CD4-positive, CD25-positive, alpha-beta regulatory T cell (primary cell): ENCODE results near the gene LCN6. TPM values are rescaled to one million over a fixed set of nuclear protein-coding genes. Genes with fewer than 3 reads are reported as not detected.

Experiments used
- ATAC-seq, 2 donors: fragments of 150-1000 bp; cut with Tn5 transposase; one replicate each; pipeline ENCODE4 v1.10.0; 2021; ENCODE audit warnings: low read depth in 2 of 2, moderate number of reproducible peaks in 2 of 2, moderate library complexity in 1 of 2
- DNase-seq, 3 donors: peaks; one replicate each; pipeline versions ENCODE4 v3.0.0 to v3.0.0-alpha.2; 2012 to 2022; ENCODE audit warnings: mixed read lengths in 1 of 3
- H3K27ac ChIP-seq: one replicate; pipeline ENCODE4 v1.7.0; 2013; ENCODE audit warnings: mild to moderate bottlenecking, low read length; ENCODE audit not compliant: insufficient read depth, poor library complexity, severe bottlenecking
- H3K27me3 ChIP-seq: one replicate; pipeline ENCODE4 v1.7.0; 2013; ENCODE audit warnings: low read length; ENCODE audit not compliant: control insufficient read depth, insufficient read depth
- H3K36me3 ChIP-seq: one replicate; pipeline ENCODE4 v1.7.0; 2013; ENCODE audit warnings: mild to moderate bottlenecking, low read length, moderate library complexity; ENCODE audit not compliant: control insufficient read depth, insufficient read depth
- H3K4me1 ChIP-seq: 2 replicates; pipeline ENCODE4 v1.7.0; 2013; ENCODE audit warnings: mild to moderate bottlenecking, low read length; ENCODE audit not compliant: insufficient read depth, control insufficient read depth, poor library complexity, severe bottlenecking
- H3K4me3 ChIP-seq: one replicate; pipeline ENCODE4 v1.7.0; 2013; ENCODE audit warnings: low read depth, mild to moderate bottlenecking, low read length, moderate library complexity
- H3K9me3 ChIP-seq, 2 experiments: 1 replicate in 1 of 2; 2 replicates in 1 of 2; pipeline ENCODE4 v1.7.0; 2013; ENCODE audit warnings: low read length in 2 of 2, mild to moderate bottlenecking in 1 of 2, moderate library complexity in 1 of 2; ENCODE audit not compliant: control insufficient read depth in 2 of 2
- H3K27ac Mint-ChIP-seq, 3 donors: one replicate each; pipeline ENCODE4 v1.8.0; 2020 to 2022; ENCODE audit warnings: mild to moderate bottlenecking in 3 of 3, mixed read lengths in 3 of 3, moderate library complexity in 2 of 3
- H3K27me3 Mint-ChIP-seq: one replicate; pipeline ENCODE4 v1.8.0; 2022; ENCODE audit warnings: mild to moderate bottlenecking, mixed read lengths
- H3K36me3 Mint-ChIP-seq: one replicate; pipeline ENCODE4 v1.8.0; 2020; ENCODE audit warnings: mixed read lengths
- H3K4me1 Mint-ChIP-seq, 4 donors: one replicate each; pipeline ENCODE4 v1.8.0; 2020 to 2022; ENCODE audit warnings: mixed read lengths in 4 of 4, mild to moderate bottlenecking in 1 of 4
- H3K4me3 Mint-ChIP-seq, 4 donors: one replicate each; pipeline ENCODE4 v1.8.0; 2020 to 2022; ENCODE audit warnings: mild to moderate bottlenecking in 4 of 4, mixed read lengths in 4 of 4, moderate library complexity in 3 of 4
- H3K9me3 Mint-ChIP-seq, 7 donors: one replicate each; pipeline ENCODE4 v1.8.0; 2020 to 2022; ENCODE audit warnings: mixed read lengths in 7 of 7, mild to moderate bottlenecking in 3 of 7, moderate library complexity in 2 of 7
- polyA plus RNA-seq, 4 donors: library from polyadenylated mRNA; unstranded; fragments of 300-500 nt; fragmentation: Illumina TruSeq; gene quantifications; one replicate each; pipeline ENCODE4 v1.2.3, GENCODE V29; 2021
- total RNA-seq: library from RNA; stranded (reverse); gene quantifications from one replicate; pipeline ENCODE4 v1.2.3, GENCODE V29; 2022

Gene LCN6
- total and polyA plus RNA-seq, 5 donors from 2014 or later, result not detected

- no peak overlapping the region for H3K4me3 Mint-ChIP-seq
- no peak overlapping the region for H3K27ac Mint-ChIP-seq
- no peak overlapping the region for H3K4me3 ChIP-seq
- DNase-seq (peak in 1 of 3 donors; percentile 19), ATAC-seq (peak in 1 of 2 donors; percentile 34)
- H3K4me1 ChIP-seq, result no peaks in the 10 kb centered on the region
- H3K9me3 ChIP-seq, result peaks cover 10 to 21% of the 10 kb centered on the region in 2 experiments
- H3K4me1 Mint-ChIP-seq, result no peaks in the 10 kb centered on the region
- no peaks in the 10 kb centered on the region for H3K36me3 ChIP-seq
- peaks cover 15% of the 10 kb centered on the region for H3K27me3 Mint-ChIP-seq
- peaks cover 1 to 20% (median 7%) of the 10 kb centered on the region in 7 donors for H3K9me3 Mint-ChIP-seq
- no peak overlapping the region for H3K27ac ChIP-seq
- H3K27me3 ChIP-seq, result no peaks in the 10 kb centered on the region
- H3K36me3 Mint-ChIP-seq, result no peaks in the 10 kb centered on the region
Observed at GRCh38 chr9:136750526-136750925, 2.2 kb upstream of the LCN6 start.

GRCh38 chr9:136748666-136749611 lies 614 bp upstream of the LCN6 start:
- Histone ChIP-seq H3K4me1 (no peaks in the 10 kb centered on the region), H3K36me3 (no peaks in the 10 kb centered on the region), H3K4me3 (no peak overlapping the region), H3K27ac (no peak overlapping the region), H3K27me3 (no peaks in the 10 kb centered on the region), H3K9me3 (peaks cover 10 to 21% of the 10 kb centered on the region in 2 experiments)
- ATAC-seq (no peak), DNase-seq (no peak)
- H3K9me3 Mint-ChIP-seq, result peaks cover 1 to 20% (median 7%) of the 10 kb centered on the region in 7 donors
- no peaks in the 10 kb centered on the region for H3K36me3 Mint-ChIP-seq
- no peaks in the 10 kb centered on the region for H3K4me1 Mint-ChIP-seq
- no peak overlapping the region for H3K27ac Mint-ChIP-seq
- H3K4me3 Mint-ChIP-seq, result no peak overlapping the region
- H3K27me3 Mint-ChIP-seq, result peaks cover 15% of the 10 kb centered on the region

GRCh38 chr9:136747161-136748060 lies 914 bp downstream of the LCN6 start:
- ATAC-seq (no peak), DNase-seq (no peak)
- no peak overlapping the region for H3K4me3 ChIP-seq
- H3K27me3 ChIP-seq, result no peaks in the 10 kb centered on the region
- H3K27ac ChIP-seq, result no peak overlapping the region
- peaks cover 9 to 14% of the 10 kb centered on the region in 2 experiments for H3K9me3 ChIP-seq
- Mint-ChIP-seq H3K27ac (no peak overlapping the region), H3K4me3 (no peak overlapping the region), H3K9me3 (peaks cover 0 to 17% (median 5%) of the 10 kb centered on the region in 7 donors), H3K36me3 (no peaks in the 10 kb centered on the region), H3K4me1 (peaks cover 0 to under 1% (median 0%) of the 10 kb centered on the region in 4 donors), H3K27me3 (peaks cover 9% of the 10 kb centered on the region)
- H3K4me1 ChIP-seq, result peaks cover 3% of the 10 kb centered on the region
- H3K36me3 ChIP-seq, result no peaks in the 10 kb centered on the region

- Mint-ChIP-seq H3K4me3 (no peak overlapping the region), H3K4me1 (peaks cover 0 to 6% (median 0%) of the 10 kb centered on the region in 4 donors), H3K27me3 (peaks cover 4% of the 10 kb centered on the region), H3K9me3 (peaks cover 0 to 10% (median under 1%) of the 10 kb centered on the region in 7 donors), H3K27ac (no peak overlapping the region), H3K36me3 (no peaks in the 10 kb centered on the region)
- H3K27ac ChIP-seq, result no peak overlapping the region
- DNase-seq, result no peak
- no peaks in the 10 kb centered on the region for H3K27me3 ChIP-seq
- no peak overlapping the region for H3K4me3 ChIP-seq
- no peaks in the 10 kb centered on the region for H3K36me3 ChIP-seq
- peaks cover 11% of the 10 kb centered on the region for H3K4me1 ChIP-seq
- no peak for ATAC-seq
- H3K9me3 ChIP-seq, result peaks cover 6 to 7% of the 10 kb centered on the region in 2 experiments
Observed at GRCh38 chr9:136746621-136747020, 1.7 kb downstream of the LCN6 start.

GRCh38 chr9:136746155-136746490 lies 2.2 kb downstream of the LCN6 start:
- H3K4me1 ChIP-seq, result peaks cover 16% of the 10 kb centered on the region
- H3K27ac ChIP-seq, result no peak overlapping the region
- Mint-ChIP-seq H3K9me3 (peaks cover 0 to 5% (median 0%) of the 10 kb centered on the region in 7 donors), H3K36me3 (no peaks in the 10 kb centered on the region), H3K4me3 (no peak overlapping the region), H3K27ac (no peak overlapping the region), H3K4me1 (peaks cover 0 to 8% (median 0%) of the 10 kb centered on the region in 4 donors), H3K27me3 (peaks cover 4% of the 10 kb centered on the region)
- H3K36me3 ChIP-seq, result no peaks in the 10 kb centered on the region
- H3K9me3 ChIP-seq, result peaks cover 1 to 3% of the 10 kb centered on the region in 2 experiments
- no peak overlapping the region for H3K4me3 ChIP-seq
- no peaks in the 10 kb centered on the region for H3K27me3 ChIP-seq
- ATAC-seq (no peak), DNase-seq (no peak)

GRCh38 chr9:136745389-136746154 lies 2.8 kb downstream of the LCN6 start:
- Mint-ChIP-seq H3K4me3 (no peak overlapping the region), H3K36me3 (no peaks in the 10 kb centered on the region), H3K27me3 (peaks cover 3% of the 10 kb centered on the region), H3K9me3 (peaks cover 0 to 1% (median 0%) of the 10 kb centered on the region in 7 donors), H3K27ac (no peak overlapping the region), H3K4me1 (peaks cover 0 to 8% (median 0%) of the 10 kb centered on the region in 4 donors)
- H3K4me3 ChIP-seq, result no peak overlapping the region
- no peak overlapping the region for H3K27ac ChIP-seq
- H3K9me3 ChIP-seq, result no peaks in the 10 kb centered on the region
- DNase-seq (no peak), ATAC-seq (no peak)
- H3K4me1 ChIP-seq, result peaks cover 17% of the 10 kb centered on the region
- H3K36me3 ChIP-seq, result no peaks in the 10 kb centered on the region
- H3K27me3 ChIP-seq, result no peaks in the 10 kb centered on the region

GRCh38 chr9:136744773-136745172 lies 3.6 kb downstream of the LCN6 start:
- Mint-ChIP-seq H3K9me3 (no peaks in the 10 kb centered on the region), H3K4me1 (peaks cover 0 to 8% (median 0%) of the 10 kb centered on the region in 4 donors), H3K36me3 (no peaks in the 10 kb centered on the region), H3K27me3 (no peaks in the 10 kb centered on the region), H3K27ac (no peak overlapping the region), H3K4me3 (no peak overlapping the region)
- Histone ChIP-seq H3K4me1 (peaks cover 17% of the 10 kb centered on the region), H3K4me3 (no peak overlapping the region), H3K27me3 (no peaks in the 10 kb centered on the region), H3K27ac (no peak overlapping the region), H3K36me3 (no peaks in the 10 kb centered on the region), H3K9me3 (no peaks in the 10 kb centered on the region)
- ATAC-seq (no peak), DNase-seq (no peak)
